Subcutaneous adipose tissue (tissue), 4 donors: ENCODE data around the gene FLYWCH1. TPM values are rescaled to one million over a fixed set of nuclear protein-coding genes. Genes with fewer than 3 reads are reported as not detected.

ENCODE experiments used
- total RNA-seq, 4 donors: library from RNA; depleted of rRNA; stranded (reverse); fragments of >200 nt; gene quantifications; one replicate each; pipeline ENCODE4 v1.1.0, GENCODE V29; 2016
- TF ChIP-seq, protein P1 (sequence below): fragments of 450-650 bp; IDR thresholded peaks from one replicate; pipeline ENCODE4 v1.5.1; 2016; ENCODE audit warnings: low read depth, mild to moderate bottlenecking, control low read depth, antibody characterized with exemption, moderate library complexity

The FLYWCH1 gene
- total RNA-seq, 4 donors from 2014 or later, result 11.6 to 62.9 (median 18.7) TPM

DNA sequence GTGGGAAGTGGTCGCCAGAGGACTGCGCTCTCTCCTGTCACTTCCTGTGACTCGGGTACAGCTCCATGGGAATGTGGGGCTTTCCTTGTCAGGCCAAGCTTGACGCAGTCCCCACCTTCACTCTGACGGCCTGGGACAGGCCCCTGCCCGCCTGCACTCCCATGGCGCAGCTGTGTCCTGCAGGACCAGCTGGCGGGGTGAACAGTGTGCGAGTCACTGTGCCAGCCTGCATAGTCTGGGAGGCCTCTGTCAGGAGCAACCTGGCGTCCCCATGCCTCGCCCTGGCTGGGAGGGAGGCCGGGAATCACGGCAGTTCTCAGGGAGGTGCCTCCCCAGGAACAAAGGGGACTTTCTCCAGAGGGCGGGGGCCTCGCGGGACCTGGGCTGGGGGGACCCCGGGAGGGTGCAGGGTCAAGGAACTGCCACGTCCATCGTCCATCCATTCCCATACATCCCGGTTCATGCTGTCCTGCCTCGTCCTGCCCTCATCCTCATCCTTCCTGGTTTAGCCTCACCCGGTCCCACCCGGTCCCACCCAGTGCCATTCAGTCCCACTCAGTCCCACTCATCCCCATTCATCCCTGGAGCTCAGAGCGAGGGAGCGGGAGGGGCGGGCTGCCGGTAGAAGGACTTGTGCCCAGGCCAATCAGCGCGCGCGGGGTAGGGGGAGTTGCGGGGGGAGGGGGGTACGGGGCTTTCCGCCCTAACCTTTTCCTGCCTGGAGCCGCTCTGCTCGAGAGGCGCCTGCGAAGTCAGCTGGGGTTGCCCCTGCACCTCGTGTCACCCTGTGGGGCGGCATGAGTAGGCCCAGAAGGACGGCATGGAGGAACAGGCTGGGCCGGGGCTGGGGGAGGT is 13.4 kb downstream of the FLYWCH1 start:
- TF ChIP-seq, protein P1, sequence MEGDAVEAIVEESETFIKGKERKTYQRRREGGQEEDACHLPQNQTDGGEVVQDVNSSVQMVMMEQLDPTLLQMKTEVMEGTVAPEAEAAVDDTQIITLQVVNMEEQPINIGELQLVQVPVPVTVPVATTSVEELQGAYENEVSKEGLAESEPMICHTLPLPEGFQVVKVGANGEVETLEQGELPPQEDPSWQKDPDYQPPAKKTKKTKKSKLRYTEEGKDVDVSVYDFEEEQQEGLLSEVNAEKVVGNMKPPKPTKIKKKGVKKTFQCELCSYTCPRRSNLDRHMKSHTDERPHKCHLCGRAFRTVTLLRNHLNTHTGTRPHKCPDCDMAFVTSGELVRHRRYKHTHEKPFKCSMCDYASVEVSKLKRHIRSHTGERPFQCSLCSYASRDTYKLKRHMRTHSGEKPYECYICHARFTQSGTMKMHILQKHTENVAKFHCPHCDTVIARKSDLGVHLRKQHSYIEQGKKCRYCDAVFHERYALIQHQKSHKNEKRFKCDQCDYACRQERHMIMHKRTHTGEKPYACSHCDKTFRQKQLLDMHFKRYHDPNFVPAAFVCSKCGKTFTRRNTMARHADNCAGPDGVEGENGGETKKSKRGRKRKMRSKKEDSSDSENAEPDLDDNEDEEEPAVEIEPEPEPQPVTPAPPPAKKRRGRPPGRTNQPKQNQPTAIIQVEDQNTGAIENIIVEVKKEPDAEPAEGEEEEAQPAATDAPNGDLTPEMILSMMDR, result no peak

DNA sequence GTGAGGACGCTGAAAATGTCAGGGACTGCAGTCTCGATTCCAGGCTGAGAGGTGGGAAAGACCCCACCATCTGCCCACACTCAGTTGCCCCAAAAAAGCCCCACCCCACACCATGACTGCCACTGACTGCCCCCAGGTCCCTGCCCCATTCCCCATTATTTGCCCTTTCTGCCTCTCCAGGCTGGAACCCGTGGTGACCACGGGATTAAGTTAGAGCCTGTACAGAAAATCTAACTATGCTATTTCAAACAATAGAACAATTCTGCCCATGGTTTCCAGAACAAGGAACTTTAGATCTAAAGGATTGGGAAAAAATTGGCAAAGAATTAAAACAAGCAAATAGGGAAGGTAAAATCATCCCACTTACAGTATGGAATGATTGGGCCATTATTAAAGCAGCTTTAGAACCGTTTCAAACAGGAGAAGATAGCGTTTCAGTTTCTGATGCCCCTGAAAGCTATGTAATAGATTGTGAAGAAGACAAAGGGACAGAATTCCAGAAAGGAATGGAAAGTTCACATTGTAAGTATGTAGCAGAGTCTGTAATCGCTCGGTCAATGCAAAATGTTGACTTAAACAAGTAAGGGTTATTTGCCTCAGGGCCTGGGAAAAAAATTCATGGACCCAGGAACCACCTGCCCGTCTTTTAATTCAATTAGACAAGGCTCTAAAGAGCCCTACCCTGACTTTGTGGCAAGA is 14.4 kb downstream of the FLYWCH1 start:
- TF ChIP-seq, protein P1, result no peak

DNA sequence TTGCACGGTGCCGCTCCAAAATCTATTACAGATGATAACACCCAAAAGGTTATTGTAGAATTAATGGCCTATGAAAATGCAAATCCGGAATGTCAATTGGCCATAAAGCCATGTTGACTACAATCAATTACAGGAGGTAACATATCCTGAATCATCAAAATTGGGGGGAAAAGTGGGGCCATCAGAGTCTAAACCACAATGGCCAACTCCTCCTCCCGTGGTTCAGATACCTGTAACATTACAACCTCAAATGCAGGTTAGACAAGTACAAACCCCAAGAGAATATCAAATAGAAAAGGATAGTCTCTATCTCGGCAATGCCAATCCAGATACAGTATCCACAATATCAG is 14.9 kb downstream of the FLYWCH1 start:
- TF ChIP-seq, protein P1, result no peak

DNA sequence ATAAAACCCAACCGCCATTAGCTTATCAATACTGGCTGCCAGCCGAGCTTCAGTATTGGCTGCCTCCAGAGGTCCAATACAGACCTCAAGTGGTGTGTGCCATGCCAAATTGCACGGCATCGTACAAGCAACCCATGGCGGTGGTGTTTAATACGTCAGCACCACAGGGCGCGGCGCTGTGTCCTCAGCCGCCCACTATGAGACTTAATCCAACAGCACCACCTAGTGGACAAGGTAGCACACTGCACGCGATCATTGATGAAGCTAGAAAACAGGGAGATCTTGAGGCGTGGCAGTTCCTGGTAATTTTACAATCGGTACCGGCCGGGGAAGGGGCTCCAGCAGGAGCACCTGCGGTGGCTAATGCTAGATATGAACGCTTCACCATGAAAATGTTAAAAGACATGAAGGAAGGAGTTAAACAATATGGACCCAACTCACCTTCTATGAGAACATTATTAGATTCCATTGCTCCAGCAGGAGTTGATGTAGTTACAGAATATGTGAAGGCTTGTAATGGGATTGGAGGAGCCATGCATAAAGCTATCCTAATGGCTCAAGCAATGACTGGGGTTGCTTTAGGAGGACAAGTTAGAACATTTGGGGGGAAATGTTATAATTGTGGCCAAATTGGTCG is 15.4 kb downstream of the FLYWCH1 start:
- TF ChIP-seq, protein P1, result no peak

DNA sequence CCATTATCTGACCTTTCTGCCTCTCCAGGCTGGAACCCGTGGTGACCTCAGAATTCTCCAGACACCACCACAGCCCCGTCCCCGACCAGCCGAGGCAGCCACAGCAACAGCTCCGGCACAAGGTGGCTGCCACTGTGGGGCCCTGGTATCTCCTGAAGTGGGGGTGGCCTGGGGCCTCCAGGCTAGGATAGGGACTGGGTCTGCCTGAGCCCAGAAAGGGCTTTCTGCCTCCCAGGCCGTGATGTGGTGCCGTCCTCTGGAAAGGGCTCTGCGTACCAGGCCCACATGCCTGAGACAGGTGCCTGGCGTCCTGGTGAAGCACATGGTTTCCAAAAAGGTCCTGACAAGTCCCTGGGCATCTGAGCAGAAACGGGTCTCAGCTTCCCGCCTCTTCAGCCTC is 17.1 kb downstream of the FLYWCH1 start:
- TF ChIP-seq, protein P1, result no peak

DNA sequence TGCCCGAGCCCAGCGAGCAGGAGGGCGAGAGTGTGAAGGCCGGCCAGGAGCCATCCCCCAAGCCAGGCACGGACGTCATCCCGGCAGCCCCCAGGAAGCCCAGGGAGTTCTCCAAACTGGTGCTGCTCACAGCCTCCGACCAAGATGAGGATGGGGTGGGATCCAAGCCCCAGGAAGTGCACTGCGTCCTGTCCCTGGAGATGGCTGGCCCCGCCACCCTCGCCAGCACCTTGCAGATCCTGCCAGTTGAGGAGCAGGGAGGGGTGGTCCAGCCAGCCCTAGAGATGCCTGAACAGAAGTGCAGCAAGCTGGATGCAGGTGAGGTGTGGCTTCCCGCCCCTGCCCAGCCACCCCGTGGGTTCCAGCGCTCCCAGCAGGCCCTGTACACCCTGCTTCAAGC is 18.0 kb downstream of the FLYWCH1 start:
- TF ChIP-seq, protein P1, result no peak

DNA sequence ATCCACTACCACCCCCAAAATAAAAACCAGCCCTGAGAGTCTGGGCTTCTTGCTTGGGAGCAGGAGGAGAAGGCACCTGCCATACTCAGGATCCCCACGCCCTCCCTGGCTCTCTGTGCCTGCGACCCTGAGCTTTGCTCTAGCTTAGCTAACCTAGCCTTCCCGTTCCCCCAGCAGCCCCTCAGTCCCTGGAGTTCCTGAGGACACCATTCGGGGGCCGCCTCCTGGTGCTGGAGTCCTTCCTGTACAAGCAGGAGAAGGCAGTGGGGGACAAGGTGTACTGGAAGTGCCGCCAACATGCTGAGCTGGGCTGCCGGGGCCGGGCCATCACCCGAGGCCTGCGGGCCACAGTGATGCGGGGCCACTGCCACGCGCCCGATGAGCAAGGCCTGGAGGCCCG is 18.5 kb downstream of the FLYWCH1 start:
- TF ChIP-seq, protein P1, result no peak
